GM12865 (cell line): Measurements from ENCODE around the gene CCDC167.
A peak's percentile ranks its signal among the peaks of the same experiment; 100 is the strongest.

ENCODE experiments used
- DNase-seq: peaks from one replicate; pipeline ENCODE4 v3.0.0; 2010; ENCODE audit warnings: low read depth
- H3K4me3 ChIP-seq: 2 replicates; pipeline ENCODE4 v1.5.1; 2011; ENCODE audit warnings: mild to moderate bottlenecking, low read depth, low read length, control low read depth
- TF ChIP-seq, protein P1 (sequence below): IDR thresholded peaks from 2 replicates; pipeline ENCODE4 v1.5.1; 2011; ENCODE audit warnings: low read length, control low read depth, low read depth, inconsistent platforms; ENCODE audit not compliant: insufficient read depth; ENCODE audit errors: missing control alignments

CCDC167 gene

DNA sequence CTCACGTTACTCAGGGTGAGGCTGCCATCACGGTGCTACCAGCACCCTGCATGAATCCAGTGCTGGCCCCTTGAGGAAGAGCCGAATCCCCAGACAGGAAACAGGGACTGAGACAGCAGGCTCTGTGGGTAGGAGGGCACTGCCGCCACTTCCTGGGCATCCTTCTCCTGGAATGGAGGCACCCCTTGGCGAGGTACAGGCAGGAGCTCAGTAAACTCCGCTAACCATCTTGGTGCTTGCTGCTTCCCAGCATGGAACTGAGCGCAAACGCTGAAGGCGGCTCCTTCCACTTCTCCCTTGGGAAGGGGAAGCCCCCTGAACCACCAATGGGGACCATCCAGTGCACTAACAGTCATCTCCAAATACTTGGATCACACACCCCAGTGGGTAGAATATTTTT is 13.5 kb upstream of the CCDC167 start:
- no peak overlapping the region for H3K4me3 ChIP-seq
- DNase-seq = no peak
- TF ChIP-seq, protein P1, sequence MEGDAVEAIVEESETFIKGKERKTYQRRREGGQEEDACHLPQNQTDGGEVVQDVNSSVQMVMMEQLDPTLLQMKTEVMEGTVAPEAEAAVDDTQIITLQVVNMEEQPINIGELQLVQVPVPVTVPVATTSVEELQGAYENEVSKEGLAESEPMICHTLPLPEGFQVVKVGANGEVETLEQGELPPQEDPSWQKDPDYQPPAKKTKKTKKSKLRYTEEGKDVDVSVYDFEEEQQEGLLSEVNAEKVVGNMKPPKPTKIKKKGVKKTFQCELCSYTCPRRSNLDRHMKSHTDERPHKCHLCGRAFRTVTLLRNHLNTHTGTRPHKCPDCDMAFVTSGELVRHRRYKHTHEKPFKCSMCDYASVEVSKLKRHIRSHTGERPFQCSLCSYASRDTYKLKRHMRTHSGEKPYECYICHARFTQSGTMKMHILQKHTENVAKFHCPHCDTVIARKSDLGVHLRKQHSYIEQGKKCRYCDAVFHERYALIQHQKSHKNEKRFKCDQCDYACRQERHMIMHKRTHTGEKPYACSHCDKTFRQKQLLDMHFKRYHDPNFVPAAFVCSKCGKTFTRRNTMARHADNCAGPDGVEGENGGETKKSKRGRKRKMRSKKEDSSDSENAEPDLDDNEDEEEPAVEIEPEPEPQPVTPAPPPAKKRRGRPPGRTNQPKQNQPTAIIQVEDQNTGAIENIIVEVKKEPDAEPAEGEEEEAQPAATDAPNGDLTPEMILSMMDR = no peak

DNA sequence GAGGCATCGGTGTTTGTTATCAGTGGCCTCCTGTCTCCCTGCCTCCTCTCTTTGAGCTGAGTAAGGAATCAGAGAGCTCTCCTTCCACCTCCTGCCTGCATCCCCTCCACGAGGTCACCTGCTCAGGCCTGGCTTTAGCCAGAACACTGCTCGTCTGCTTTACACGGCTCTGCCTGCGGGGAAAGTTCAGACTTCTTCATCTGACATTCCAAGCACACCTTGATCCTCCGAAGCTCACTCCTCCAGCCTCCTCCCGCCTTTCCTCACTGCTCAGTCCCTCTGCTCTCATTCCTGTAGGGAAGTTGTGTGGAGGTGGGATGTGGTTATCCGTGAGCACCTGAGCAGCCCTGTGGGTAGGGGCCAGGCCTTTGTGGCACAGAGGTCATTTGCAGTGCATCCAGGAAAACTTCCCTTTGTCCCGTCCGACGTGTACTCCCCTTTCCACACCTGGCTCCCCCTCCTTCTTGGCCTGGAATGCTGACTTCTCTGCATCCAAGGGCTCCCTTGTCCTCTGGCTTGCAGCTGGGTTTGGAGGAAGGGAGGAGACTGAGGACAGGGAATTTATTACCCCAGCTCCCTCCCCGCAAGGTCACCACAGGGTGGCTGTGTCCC is 12.8 kb upstream of the CCDC167 start:
- H3K4me3 ChIP-seq = no peak overlapping the region
- TF ChIP-seq, protein P1 = no peak
- no peak for DNase-seq

DNA sequence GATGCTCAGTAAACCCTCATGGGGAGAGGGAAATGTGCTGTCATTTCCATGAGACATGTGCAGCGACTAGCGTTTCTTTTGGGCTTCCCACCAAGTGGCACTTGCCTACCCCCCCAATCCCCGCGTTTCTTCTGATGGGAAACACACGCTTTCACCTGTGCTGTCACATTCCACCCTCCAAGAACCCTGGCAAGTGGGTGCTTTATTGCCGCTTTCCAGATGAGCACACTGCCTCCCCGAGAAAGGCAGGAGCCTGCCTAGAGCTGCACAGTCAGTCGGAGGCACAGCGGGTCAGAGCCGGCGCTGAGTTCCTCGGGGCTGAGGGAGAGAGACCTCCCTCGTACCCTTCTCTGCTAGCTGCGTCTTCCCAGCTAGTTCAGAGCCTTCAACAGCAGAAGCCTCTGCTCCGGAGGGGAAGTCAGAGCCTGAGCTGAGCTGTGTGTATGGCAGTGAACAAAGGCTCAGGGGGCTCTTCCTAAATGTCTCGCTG is 12.3 kb upstream of the CCDC167 start:
- TF ChIP-seq, protein P1 = no peak
- DNase-seq = no peak
- no peak overlapping the region for H3K4me3 ChIP-seq

DNA sequence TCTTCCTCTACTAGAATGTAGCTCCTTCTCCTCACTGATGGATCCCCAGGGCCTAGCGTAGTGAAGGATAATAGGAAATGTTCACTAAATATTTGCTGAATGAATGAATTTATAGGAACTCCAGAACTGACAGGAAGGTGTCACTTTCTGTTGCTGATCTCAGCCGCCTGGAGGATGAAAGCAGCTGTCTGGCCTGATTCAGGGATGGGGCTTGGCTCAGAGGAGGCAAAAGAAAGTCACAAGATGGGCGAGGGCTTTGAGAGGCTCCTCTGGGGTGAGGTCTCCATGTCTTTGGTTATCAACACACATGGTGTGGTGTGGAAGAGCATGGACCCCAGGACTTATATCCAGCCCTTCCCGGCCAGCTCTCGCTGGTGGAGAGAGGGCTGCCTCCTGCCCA is 11.5 kb upstream of the CCDC167 start:
- no peak for DNase-seq
- TF ChIP-seq, protein P1 = no peak
- no peak overlapping the region for H3K4me3 ChIP-seq

DNA sequence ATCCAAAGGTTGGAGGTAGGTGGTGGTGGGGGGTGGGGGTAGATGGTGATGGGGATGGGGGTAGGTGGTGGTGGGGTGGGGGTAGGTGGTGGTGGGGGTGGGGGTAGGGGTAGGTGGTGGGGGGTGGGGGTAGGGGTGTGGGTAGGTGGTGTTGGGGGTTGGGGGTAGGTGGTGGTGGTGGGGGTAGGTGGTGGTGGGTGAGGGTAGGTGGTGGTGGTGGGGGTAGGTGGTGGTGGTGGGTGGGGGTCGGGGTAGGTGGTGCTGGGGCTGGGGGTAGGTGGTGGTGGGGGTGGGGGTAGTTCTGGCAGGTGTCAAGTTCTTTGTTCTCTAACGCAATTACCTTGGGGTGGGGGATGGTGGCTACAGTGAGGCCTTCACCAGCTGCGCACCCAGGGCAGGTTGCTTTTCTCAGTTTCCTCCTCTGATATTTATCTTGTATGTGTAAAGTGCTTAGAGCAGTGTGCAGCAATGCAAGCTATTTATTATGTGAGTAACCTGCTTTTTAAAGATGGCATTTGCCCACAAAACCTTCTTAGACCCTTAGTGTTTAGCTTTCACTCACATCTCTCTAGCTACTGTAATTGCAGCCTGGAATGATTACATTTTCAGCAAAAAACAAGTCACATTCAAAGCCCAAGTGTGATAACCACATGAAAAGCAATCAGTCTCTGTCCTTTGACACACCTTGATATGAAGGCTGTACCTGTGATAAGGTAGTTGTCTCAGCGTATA is 8.2 kb upstream of the CCDC167 start:
- peak; percentile 79 for DNase-seq
- TF ChIP-seq, protein P1 = no peak
- H3K4me3 ChIP-seq = no peak overlapping the region

DNA sequence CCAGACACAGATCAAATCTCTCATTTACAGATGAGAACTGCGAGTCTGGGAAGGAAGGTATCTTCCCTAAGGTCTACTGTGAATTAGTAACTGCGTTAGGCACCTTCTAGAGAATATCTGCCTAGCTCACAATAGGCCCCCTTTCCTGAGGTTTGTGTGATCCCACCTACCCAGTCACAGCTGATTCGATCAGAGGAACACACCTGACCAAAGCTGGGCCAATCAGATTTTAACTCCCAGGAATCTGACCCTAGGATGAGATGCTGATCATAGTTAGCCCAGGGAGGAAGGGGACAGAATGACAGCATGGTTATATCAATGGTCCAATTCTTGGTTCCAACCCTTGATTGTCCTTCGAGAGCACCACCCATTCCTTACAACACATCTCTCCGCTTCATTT is 7.4 kb upstream of the CCDC167 start:
- DNase-seq = no peak
- H3K4me3 ChIP-seq = no peak overlapping the region
- TF ChIP-seq, protein P1 = no peak

DNA sequence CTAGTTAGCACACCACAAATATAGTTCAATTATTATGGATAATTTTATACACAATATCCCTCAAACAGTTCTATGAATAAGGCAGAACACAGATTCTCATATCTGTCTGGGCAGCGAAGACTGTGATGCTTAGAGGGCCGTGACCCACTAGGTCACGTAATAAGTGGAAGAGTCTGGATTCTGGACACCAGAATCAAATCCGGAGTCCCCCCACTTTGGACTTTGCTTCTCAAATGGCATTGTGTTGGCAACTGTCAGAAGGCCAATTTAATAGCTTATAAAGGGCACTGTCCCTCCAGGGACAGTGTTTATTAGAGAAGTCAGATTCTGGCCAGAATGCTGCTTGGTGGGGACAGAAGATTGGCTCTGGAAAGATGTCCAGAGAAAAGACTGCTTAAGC is 6.8 kb upstream of the CCDC167 start:
- TF ChIP-seq, protein P1 = no peak
- no peak for DNase-seq

More for the DNA sequence above, 6.8 kb upstream of the CCDC167 start:
- H3K4me3 ChIP-seq = no peak overlapping the region
